Neural progenitor cell (in vitro differentiated cells): ENCODE results near the gene ALK.

Source experiments
- EZH2 ChIP-seq: fragments of 200-600 bp; sonication (generic); IDR thresholded peaks from 2 replicates; pipeline ENCODE4 v1.6.1; 2017; ENCODE audit warnings: antibody characterized with exemption, mild to moderate bottlenecking, moderate library complexity
- EZH2phosphoT487 ChIP-seq: fragments of 200-600 bp; sonication (generic); IDR thresholded peaks from 2 replicates; pipeline ENCODE4 v1.6.1; 2017; ENCODE audit warnings: antibody characterized with exemption
- TF ChIP-seq, protein P1 (sequence below): fragments of 200-600 bp; sonication (generic); IDR thresholded peaks from 2 replicates; pipeline ENCODE4 v1.5.1; 2017; ENCODE audit warnings: antibody characterized with exemption, mild to moderate bottlenecking

- TF ChIP-seq EZH2 (no peak), EZH2phosphoT487 (no peak)
- TF ChIP-seq, protein P1, sequence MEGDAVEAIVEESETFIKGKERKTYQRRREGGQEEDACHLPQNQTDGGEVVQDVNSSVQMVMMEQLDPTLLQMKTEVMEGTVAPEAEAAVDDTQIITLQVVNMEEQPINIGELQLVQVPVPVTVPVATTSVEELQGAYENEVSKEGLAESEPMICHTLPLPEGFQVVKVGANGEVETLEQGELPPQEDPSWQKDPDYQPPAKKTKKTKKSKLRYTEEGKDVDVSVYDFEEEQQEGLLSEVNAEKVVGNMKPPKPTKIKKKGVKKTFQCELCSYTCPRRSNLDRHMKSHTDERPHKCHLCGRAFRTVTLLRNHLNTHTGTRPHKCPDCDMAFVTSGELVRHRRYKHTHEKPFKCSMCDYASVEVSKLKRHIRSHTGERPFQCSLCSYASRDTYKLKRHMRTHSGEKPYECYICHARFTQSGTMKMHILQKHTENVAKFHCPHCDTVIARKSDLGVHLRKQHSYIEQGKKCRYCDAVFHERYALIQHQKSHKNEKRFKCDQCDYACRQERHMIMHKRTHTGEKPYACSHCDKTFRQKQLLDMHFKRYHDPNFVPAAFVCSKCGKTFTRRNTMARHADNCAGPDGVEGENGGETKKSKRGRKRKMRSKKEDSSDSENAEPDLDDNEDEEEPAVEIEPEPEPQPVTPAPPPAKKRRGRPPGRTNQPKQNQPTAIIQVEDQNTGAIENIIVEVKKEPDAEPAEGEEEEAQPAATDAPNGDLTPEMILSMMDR: no peak
Measured at GRCh38 chr2:29524652-29525051, 396.7 kb downstream of the ALK start.
